KG1 (cell line): Measurements from ENCODE around the gene CFLAR.
"Not testable (repeated sequence)": the region's sequence is repeated elsewhere in the genome, so short reads cannot be mapped to it uniquely, and the experiment has no call there.

ENCODE experiments used
- DNase-seq: peaks from one replicate; lab custom pipeline; 2025; lab: John Stamatoyannopoulos, UW

CFLAR gene

DNA sequence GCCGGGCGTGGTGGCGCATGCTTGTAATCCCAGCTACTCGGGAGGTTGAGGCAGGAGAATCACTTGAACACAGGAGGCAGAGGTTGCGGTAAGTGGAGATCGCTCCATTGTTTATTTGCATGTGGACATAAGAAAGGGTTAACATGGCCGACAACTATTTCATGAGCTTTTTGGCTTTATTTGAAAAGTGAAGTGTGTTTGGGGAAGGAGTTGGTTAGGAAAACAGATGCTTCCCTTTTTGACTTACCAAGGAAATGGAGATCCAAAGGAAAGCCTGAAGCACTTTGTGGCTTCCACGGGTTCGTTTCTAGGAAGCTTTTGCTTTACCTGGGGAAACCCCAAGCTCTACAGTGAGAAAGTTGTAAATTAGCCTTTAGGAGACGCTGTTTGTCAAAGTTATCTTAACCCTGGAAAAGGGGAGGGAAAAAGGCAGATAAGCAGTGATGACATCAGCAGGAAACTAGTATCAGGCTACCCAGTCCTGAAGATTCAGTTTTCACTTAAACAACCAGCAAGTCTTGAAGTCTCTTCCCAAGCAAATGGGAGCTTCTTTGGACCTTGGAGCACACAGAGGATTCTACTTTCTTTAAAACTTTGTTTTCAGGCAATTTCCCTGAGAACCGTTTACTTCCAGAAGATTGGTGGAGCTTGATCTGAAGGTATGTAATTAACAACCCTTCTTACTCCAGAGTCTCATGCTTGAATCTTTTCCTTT lies 66.8 kb downstream of the CFLAR start, which contains the start of gene CASP10:
CASP10 (plus strand) TSS at position 492 of the 715 bp plus-strand sequence. CDS start 2,637 bp downstream, outside the sequence.
- DNase-seq, result peak; percentile 56

DNA sequence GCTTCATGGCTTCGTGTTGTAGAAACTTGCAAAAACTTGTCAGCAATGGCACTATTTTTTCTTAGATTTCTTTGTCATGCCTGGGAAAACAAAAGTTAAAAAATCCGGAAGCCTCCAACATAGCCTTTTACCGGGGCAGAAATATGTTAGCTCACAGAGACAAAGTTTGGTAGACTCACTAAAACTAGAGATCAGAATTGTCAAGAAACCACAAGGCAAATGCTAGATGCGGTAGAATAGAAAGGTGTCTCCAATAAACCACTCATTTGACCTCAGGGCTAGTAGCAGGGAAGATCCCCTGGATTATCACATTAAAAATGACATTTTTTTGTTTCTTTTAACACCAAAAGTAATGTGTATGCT lies 67.4 kb downstream of the CFLAR start:
- no peak for DNase-seq

DNA sequence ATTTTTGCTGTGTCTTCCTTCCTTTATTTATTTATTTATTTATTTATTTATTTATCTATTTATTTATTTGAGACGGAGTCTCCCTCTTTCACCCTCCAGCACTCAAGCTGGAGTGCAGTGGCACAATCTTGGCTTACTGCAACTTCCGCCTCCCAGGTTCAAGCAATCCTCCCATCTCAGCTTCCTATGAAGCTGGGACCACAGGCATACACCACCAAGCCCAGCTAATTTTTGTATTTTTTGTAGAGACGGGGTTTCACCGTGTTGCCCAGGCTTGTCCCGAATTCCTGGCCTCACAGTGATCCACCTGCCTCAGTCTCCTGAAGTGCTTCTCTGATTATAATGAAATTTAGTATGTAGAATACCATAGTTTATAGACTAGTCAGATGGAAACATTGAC lies 67.9 kb downstream of the CFLAR start:
- DNase-seq, result not testable (repeated sequence)

DNA sequence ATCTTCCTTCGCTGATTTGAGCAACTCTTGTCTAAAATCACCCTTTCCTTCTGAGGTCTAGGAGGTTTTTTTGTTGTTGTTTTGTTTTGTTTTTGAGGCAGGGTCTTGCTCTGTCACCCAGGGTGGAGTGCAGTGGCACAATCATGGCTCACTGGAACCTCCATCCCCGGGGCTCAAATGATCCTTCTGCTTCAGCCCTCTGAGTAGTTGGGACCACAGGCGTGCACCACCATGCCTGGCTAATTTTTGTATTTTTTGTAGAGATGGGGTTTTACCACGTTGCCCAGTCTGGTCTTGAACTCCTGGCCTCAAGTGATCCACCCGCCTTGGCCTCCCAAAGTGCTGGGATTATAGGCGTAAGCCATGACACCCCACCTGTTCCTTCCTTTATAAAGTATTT lies 68.3 kb downstream of the CFLAR start:
- DNase-seq, result not testable (repeated sequence)

DNA sequence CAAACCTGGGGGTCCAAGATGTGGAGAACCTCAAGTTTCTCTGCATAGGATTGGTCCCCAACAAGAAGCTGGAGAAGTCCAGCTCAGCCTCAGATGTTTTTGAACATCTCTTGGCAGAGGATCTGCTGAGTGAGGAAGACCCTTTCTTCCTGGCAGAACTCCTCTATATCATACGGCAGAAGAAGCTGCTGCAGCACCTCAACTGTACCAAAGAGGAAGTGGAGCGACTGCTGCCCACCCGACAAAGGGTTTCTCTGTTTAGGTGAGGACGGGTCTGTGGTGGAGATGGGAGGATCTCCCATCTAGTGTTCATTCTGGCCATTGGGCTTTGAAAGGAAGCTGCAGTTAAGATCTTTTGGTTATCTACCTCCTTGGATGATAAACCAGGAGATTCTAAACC lies 69.9 kb downstream of the CFLAR start:
- no peak for DNase-seq

DNA sequence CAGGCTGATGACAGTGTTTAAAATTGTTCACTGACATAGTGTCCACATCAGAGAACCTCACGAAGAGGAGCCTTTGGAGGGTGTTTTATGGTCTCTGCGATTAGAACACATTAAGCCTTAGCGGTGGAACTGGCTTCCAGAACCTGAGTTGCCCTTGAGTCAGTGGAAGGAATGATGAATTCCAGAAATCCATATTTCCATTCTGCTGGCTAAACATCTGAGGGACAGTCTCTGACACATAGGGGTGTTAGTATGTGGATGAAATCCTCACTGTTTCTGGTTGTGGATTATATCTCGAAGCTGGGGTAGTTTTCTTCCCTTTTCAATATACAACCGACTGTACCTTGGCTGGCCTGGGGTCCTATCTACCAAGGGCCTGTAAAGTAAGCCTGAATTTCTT lies 71.0 kb downstream of the CFLAR start:
- DNase-seq, result no peak

DNA sequence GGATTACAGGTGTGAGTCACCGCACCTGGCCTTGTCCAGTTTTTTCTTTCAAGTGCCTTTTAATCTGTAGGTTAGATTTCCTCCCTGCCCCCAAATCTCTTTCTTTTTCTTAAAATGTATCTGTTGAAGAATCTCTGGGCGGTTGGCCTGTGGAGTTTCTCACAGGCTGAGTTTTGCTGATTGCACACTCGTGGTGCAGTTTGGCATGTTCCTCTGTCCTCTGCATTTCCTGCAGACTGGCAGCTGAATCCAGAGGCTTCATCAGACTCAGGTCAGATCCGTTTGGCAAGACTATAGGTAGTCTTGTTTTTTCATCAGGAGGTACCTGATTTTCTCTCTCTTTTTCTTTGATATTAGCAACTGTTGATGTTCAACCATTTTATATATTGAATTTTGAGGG lies 72.5 kb downstream of the CFLAR start:
- DNase-seq, result no peak

DNA sequence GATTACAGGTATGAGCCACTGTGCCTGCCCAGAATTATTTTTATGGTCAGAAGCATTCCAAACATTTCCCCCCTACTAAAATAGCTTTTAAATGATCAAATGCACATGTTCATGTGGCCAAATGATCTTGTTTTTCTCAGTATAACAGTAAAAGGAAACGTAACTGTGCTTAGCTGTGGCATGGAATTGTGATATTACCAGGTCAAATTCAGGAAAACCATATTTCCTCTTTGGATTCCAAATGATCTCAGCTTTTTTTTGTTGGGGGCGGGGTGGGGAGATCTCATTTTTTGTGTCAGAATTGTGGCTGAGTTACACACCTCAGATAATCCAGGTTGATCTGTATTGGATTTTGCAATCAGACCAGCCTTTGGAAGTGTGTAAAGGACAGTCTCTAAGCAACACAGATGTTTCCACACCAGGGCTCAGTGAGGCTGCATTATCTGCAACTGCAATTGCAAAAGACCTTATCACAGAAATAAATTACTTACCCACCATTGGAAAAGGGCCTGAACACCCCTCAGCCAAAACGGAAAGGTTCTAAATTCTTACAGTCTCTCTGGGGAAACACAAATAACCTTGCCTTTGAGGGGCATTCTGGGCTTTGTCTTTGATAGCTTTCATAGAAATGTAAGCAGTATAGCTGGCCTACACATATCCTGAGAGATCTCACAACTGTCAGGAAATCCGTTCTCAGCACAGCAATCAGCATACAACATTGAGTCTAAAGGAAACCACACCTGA lies 75.3 kb downstream of the CFLAR start:
- DNase-seq, result peak; percentile 57

DNA sequence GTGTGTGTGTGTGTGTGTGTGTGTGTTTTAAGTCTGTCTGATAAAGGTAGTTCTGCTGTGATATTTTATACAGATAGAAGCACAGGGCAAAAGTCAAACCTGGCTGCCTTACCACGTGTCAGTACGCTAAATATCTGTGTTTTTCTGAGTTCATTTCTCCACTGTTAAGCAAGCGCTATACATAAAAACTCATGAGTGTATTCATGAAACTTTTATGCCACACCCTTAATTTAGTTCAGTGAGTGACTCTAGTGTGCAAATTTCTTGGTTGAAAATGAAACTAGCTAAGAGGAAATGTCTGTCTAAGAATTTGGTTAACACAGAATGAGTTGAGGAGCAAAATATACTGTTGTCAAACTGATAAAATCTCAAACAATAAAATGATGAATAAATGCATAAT lies 78.1 kb downstream of the CFLAR start:
- DNase-seq, result no peak

DNA sequence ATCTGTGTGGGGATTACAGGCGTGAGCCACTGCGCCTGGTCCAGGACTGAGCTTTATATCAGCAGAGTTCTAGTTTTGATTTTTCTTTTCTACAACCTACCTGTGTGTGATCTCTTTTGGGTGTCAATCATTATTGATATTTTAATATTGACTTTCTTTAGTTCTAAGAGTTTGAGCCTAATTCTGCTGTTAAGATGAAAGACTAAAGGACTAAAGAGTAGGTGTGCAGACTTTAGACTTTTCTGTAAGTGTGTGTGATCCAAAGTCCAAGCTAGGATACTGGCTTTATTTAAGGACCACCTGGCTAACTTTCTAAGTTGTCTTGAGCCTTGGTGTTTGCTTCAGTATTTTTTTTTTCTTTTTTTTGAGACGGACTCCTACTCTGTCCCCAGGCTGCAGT lies 79.4 kb downstream of the CFLAR start:
- no peak for DNase-seq

DNA sequence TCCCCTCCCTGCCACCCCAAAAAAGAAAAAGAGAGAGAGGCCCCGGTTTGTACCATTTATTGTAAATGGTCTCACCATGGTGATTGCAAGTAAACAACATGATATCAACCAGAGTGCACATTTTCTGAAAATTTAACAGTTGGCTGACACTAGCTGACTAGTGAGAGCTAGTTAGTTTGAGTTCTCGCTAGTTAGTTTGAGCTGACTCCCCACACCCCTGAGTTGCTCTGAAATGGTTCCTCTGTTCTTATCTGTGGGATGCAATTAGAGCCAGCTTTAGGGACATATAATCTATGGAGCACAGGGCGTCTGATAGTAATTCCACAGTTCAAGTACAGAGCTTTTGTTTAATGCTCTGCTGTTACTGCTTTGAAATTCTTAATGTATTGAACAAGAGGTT lies 80.0 kb downstream of the CFLAR start:
- no peak for DNase-seq

DNA sequence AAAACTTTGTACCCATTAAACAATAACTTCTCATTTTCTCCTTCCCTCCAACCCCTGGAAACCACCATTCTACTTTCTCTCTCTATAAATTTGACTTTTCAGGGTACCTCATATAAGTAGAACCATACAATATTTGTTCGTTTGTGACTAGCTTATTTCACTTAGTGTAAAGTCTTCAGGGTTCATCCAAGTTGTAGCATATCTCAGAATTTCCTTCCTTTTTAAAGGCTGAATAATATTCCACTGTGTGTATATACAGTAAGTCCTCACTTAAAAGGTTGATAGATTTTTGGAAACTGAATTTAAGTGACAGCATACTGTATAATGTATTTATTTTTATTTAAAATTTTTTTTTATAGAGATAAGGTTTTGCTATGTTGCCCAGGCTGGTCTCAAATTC lies 80.8 kb downstream of the CFLAR start:
- no peak for DNase-seq

DNA sequence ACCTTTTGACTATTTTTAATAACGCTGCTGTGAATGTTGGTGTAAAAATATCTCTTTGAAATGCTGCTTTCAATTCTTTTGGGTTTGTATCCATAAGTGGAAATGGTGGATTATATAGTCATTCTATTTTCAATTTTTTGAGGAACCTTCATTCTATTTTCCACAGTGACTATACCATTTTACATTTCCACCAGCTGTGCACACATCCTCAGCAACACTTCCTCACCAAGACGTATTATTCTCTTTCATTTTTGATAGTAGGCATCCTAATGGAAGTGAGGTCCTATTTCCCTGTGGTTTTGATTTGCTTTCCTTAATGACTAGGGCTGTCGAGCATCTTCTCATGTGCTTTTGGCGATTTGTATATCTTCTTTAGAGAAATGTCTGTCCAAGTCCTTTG lies 81.8 kb downstream of the CFLAR start:
- no peak for DNase-seq

DNA sequence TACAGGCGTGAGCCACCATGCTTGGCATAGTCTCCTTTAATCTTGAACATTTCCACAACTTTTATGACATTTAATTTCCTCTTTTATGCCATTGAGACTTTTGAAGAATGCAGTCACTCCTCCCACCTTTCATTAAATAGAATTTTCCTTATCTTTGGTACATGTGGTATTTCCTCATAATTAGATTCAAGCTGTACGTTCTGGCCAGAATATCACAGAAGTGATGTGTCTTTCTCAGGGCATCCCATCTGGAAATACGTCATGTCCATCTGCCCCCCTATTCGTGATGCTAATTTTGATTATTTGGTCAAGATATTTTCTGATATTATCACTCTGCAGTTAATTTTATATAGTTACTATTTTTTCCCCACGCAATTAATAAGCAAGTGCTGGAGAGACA lies 83.9 kb downstream of the CFLAR start:
- no peak for DNase-seq

DNA sequence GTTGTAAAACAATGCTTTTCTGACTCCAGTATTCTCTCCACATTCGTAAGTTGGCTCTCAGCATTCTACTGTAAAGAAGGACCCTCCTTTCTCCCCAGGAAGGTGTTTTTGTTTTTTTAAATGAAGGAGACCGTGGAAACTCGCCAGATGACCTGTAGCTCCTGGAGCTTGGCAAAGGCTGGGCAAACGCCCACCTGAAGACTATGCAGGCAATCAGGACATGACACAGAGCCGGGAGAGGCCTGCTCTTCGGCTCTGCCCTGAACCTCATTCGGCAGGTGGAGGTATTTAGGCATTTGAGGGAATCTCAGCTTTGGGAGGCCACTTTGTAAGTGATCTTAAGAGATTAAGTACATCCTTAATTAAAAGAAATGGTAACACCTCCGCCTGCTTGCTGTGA lies 84.4 kb downstream of the CFLAR start:
- no peak for DNase-seq

DNA sequence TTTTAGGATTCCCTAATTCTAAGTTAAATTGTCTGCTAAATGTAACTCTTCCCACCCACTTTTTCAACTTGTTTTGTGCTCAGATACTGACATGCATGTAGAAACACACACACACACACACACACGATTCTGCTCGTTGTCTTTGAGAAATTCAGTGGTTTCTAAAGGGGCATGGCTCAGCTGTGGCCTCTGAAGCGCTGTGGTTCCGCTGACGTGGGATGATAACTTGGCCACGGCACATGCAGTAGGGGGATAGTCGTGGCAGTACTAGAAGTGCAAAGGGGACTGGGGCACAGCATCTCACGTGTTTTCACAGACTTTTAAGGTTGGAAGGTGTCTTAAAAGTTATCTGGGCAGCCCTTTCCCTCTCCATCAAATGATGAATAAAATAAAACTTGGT lies 85.4 kb downstream of the CFLAR start:
- no peak for DNase-seq

DNA sequence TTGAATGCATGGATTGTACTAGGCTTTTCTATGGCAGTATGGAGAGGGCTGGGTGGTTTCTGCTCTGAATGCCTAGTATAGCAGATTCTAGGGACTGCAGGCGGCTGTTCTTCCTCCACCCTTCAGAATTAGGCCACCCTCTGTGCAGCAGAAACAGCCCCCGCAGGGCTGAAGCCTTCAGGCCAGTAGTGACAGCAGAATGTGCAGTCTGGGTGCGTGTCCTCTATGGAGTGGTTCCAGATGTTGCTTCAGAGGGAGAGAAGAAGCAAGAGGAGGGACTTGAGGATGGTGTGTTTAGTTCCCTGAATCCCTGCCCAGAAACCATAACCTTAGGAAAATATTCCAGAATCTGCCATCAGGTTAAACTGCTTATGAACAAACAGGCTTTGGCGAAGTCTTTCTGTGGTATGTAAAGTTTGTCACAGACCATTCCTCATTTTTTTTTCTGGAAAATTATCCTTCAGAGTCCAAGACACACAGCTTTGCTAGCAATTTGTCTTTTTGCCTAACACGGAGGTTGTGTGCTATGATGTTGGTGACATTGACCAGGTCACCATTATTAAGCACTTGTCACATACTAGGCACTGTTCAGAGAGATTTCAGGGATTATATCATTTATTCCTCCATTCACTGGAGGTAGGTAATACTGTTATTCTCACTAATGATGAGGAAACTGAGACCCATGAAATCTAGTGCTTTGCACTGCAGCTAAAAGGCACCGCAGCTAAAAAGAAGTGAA lies 88.1 kb downstream of the CFLAR start:
- DNase-seq, result no peak

DNA sequence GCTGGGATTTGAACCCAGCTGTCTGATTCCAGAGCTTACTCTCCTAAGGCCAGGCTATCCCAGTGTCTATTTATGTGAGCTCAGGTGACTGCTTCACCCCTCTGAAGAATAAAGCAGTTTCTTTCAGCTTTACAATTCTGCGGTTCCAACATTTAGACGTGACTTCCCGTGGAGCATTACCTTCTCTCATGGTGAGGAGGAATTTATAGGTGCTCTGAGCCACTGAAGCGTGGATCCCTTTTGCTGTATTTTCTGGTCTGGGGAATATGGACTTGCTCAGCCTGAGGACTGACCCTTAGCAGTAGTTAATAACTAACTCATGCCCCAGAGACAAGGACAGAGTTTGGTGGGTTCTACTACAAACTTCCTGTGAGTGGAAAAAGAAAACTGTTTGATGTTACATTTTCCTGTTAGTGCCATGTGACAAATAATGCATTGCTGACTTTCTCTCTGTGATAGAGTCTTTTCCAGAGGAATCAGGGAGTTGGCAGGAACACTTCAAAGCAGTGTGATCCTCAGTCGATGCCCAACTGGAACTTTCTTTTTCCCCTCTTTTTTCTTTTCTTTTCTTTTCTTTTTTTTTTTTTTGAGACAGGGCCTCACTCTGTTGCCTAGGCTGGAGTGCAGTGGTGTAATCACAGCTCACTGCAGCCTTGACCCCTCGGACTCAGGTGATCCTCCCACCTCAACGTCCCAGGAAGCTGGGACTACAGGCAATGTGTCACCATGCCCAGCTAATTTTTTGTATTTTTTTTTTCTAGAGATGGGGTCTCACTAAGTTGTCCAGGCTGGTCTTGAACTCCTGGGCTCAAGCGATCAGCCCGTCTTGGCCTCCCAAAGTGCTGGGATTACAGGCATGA lies 88.9 kb downstream of the CFLAR start:
- DNase-seq, result no peak

DNA sequence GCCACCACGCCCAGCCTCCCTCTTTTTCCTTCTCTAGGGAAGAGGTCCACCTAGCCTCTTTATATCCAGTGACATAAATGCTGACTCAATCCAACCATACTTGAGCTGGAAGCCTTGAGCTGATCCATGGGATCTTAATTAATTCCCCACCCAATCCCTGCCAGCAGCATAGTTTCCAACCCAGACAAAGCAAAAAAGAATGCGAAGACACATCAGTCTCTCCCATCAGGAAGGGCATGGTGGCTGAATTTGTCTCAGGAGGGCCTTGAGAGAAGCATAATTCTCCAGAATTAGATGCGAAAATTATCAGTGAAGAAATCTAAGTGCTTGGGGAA lies 89.5 kb downstream of the CFLAR start:
- no peak for DNase-seq

DNA sequence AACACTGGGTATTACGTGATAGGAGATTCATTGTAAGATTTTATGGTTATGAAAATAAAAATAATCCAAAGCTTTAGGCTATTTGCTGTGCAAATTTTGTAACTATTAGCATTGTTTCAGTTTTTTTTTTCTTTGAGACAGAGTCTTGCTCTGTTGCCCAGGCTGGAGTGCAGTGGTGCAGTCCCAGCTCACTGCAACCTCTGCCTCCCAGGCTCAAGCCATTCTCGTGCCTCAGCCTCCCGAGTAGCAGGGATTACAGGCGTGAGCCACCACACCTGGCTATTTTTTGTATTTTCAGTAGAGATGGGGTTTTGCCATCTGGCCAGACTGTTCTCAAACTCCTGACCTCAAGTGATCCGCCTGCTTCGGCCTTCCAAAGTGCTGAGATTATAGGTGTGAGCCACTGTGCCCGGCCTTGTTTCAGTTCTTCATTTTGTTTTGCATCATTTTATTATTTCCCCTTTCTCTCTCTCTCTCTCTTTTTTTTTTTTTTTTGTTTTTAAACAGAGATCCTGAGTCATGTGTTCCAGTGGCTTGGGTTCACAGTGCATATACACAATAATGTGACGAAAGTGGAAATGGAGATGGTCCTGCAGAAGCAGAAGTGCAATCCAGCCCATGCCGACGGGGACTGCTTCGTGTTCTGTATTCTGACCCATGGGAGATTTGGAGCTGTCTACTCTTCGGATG lies 92.7 kb downstream of the CFLAR start:
- no peak for DNase-seq

DNA sequence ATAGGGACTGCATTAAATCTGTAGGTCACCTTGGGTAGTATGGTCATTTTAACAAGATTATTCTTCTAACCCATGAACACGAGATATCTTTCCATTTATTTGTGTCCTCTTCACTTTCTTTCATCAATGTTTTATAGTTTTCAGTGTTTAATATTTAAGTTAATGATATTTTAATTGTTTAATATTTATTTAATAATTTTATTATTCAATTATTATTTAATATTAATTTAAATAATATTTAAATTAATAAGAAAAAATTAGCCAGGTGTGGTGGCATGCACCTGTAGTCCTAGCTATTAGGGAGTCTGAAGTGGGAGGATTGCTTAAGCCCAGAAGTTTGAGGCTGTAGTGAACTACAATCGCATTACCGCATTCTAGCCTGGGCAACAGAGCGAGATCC lies 100.0 kb downstream of the CFLAR start:
- DNase-seq, result no peak

DNA sequence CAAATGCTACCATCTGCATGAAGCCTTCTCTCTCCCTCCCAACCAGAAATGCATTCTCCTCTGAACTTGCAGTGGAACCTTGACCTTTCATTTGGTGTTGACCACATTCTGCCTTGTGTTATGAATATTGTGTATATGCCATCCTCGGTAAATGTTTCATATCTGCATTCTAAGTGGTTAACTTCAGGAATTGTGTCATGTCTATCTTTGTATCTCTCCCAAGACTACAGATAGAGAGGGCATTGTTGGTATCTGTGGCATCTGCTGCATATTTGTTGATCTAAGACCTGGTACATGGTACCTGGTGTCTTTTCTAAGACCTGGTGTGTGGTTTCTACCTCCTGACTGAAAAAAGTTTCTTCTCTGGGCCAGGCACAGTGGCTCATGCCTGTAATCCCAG lies 101.0 kb downstream of the CFLAR start:
- DNase-seq, result no peak
